CD4-positive, alpha-beta T cell treated with Interferon gamma for 1 hour (primary cell): ENCODE results near the gene BCKDHA.
"Not testable (repeated sequence)": the region's sequence is repeated elsewhere in the genome, so short reads cannot be mapped to it uniquely, and the experiment has no call there.

ENCODE experiments used
- DNase-seq: peaks from one replicate; pipeline ENCODE4 v3.0.0-alpha.2; 2020

BCKDHA gene

DNA sequence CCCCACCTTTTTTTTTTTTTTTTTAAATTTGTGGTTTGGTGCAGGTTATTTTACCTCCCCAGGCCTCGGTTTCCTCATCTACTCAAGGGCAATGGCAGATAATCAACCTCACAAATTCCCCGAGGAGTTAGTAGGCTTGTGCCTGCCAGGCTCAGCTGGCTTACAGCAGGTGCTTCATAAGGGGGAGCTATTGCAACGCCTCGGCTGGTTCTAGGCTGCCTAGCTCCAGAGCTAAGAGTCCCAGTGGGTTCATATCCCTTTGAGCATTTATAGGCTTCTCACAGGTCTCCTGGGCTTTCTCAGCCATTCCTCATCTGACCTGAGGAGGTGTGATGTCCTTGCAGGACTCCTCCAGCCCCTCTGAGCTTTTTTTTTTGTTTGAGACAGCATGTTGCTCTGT lies 10.6 kb downstream of the BCKDHA start:
- DNase-seq = no peak

- not testable (repeated sequence) for DNase-seq
Measured at GRCh38 chr19:41408846-41409245, 11.2 kb downstream of the BCKDHA start.

- DNase-seq = no peak
Measured at GRCh38 chr19:41409288-41409687, 11.7 kb downstream of the BCKDHA start.

DNA sequence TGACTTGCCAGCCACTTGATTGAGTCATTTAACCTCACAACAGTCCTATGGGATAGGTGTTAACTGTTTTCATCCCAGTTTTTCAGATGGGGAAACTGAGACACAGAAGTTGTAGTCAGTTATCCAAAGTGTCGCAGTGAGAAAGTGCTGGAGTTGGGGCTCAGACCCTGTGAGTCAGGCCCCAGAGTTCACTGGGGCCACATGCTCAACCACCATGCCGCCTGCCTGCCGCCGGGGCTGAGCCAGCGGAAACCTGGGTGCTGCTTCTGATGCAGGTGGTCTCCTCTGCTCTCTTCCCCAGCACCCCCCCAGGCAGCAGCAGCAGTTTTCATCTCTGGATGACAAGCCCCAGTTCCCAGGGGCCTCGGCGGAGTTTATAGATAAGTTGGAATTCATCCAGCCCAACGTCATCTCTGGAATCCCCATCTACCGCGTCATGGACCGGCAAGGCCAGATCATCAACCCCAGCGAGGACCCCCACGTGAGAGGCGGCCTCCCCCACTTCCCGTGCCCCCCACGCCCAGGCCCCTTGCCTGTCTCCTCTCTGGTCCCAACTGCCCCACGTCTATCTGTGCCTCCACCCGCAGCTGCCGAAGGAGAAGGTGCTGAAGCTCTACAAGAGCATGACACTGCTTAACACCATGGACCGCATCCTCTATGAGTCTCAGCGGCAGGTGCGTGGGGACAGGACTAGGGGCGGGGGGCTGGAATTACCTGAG lies 12.9 kb downstream of the BCKDHA start:
- DNase-seq = no peak

GRCh38 chr19:41411100-41411967 lies 13.7 kb downstream of the BCKDHA start:
- DNase-seq = no peak

DNA sequence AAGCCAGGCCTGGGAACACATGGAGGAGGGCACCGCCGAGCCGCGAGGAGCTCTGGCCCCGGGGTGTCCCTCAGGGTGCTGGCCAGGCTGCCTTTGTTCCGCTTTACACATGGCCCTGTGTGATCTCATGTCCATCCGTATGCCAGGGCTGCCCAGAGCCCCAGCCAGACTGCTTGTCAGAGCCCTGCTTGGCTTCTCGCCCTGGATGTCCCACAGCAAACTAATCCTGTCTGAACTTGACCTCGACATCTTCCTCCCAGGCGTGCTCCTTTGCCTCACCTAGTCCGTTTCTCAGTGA lies 14.3 kb downstream of the BCKDHA start:
- no peak for DNase-seq

GRCh38 chr19:41412953-41413352 lies 15.3 kb downstream of the BCKDHA start:
- DNase-seq = no peak

DNA sequence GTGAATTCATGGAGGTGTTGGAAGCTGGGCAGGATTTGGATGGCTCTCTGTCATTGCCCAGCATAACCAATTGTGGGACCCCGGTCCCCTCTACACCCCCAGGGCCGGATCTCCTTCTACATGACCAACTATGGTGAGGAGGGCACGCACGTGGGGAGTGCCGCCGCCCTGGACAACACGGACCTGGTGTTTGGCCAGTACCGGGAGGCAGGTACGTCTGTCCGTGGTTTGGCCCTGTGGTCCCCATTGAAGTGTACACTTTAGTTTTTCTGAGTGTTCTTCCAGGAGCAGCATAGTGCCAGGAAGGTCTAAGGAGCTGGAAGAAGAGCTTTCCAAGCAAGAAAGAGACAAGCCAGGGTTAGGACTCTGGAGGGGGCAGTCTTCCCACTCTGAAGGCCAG lies 16.3 kb downstream of the BCKDHA start:
- DNase-seq = no peak

- no peak for DNase-seq
Measured at GRCh38 chr19:41414461-41414860, 16.8 kb downstream of the BCKDHA start.

DNA sequence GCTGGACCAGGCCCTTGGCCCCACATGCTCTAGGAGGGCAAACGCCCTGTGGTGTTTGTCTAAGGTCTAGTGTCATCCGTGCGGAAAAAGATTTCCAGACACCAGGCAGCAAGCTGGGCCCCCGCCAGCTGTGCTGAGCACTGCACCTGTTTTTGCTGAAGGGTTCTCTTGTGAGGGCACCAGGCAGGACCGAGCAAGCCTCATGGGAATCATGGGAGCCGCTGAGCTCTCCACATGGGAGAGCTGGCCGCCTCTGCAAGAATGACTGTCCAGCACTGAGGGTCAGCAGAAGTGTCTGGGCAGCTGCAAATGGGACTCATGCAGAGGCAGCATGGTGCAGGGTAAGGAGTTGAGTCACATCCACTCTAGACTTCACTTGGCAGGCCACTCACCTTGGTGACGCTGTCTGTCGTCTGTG lies 17.5 kb downstream of the BCKDHA start:
- no peak for DNase-seq

DNA sequence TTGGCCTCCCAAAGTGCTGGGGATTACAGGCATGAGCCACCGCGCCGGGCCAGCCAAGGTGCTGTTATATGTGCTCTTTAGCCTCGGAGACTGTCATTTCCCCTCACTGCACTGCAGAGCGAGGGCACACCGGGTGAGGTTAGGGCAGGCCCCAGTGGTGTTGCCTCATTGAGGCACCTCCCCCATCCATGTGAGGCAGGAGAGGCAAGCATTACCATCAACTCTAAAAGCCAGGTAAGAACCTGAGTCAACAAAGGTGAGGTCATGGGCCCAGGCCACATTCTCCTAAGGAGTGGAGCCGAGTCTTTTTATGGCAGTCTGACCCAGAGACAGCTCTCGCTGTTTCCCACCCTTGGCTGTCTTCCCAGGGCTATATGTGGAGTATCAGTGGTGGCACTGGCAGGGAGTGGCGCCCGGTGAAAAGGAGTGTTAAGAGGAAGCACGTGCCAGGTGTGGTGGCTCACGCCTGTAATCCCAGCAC lies 18.6 kb downstream of the BCKDHA start:
- no peak for DNase-seq

DNA sequence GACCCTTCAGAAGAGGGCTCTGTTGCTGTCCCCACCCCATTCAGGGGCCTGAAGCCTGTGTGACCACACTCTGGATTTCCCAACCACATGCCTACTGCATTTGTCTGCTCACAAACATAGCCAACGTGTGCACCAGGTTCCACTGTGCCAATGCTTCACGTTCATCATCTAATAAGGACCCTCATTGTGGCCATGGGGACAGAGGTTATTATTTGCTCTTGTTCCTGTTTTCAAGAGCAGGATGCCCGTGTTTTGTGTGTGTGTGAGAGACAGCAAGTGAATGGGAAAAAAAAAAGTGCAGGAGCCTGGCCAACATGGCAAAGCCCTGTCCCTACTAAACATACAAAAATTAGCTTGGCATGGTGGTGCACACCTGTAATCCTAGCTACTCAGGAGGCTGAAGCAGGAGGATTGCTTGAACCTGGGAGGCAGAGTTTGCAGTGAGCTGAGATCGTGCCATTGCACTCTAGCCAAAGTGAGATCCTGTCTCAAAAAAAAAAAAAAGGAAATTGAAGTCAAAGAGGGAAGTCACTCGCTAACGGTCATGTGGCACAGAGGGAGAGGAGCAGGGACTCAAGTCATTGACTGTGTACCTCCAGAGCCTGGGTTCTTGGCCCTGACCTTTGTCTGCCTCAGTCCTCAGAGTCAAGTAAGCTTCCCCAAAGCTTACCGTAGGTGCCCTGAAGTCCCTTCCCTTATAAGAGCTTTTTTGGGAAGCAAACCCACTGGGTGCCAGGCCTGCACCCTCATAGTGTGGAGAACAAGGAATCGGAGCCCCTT lies 22.7 kb downstream of the BCKDHA start:
- peak; percentile 16 for DNase-seq

DNA sequence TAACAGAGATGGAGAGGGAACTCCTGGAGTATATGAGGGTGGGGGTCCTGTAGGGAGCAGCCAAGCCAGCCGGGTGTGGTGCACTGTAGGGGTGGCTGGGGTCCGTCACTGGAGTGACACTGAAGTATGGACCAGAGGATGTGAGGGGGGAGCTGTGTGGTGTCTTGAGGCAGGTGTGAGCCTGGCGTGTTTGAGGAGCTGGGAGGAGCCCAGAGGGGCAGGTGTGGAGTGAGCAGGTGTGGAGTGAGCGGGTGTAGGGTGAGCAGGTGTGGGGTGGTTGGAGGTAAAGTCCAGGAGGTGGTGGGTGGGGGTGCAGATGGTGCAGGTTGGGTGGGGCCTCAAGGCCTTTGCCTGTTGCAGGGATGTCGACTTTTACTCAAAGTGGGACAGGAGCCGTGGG lies 23.7 kb downstream of the BCKDHA start:
- DNase-seq = no peak

DNA sequence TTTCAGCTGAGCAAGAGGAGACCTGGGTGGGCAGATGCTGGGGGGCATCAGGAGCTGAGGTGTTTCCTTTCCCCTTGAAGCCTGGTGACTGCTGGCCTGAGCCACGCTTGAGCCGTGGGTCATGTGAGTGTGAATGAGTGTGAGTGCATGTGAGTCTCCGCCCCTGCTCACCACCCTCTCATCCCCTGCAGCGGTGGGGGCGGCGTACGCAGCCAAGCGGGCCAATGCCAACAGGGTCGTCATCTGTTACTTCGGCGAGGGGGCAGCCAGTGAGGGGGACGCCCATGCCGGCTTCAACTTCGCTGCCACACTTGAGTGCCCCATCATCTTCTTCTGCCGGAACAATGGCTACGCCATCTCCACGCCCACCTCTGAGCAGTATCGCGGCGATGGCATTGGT lies 24.4 kb downstream of the BCKDHA start:
- no peak for DNase-seq

DNA sequence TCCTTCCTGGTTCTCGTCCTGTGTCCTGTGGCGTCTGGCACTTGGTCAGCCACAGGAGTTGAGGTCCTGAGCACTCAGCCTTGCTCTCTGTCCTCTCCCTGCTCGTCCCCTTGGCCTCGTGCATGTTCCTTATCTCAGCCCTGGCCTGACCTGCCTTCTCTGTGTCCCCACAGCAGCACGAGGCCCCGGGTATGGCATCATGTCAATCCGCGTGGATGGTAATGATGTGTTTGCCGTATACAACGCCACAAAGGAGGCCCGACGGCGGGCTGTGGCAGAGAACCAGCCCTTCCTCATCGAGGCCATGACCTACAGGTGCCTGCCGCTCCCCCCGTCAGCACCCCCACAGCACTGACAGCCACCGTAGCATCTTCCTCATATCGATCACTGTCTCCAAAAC lies 24.8 kb downstream of the BCKDHA start:
- DNase-seq = no peak

DNA sequence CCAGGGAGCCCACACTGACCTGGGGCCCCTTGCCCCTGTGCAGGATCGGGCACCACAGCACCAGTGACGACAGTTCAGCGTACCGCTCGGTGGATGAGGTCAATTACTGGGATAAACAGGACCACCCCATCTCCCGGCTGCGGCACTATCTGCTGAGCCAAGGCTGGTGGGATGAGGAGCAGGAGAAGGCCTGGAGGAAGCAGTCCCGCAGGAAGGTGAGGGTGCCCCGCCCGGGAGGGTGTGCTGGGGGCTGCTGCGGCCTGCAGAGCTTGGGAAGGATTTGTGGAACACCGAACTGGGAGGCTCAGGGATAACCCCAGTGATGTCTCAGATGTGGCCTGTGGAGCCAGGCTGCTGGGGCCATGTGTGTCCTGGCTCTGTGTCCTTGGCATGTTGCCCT lies 25.3 kb downstream of the BCKDHA start:
- no peak for DNase-seq

- DNase-seq = no peak
Measured at GRCh38 chr19:41424335-41425173, 26.9 kb downstream of the BCKDHA start.

- DNase-seq = no peak
Measured at GRCh38 chr19:41425174-41426115, 27.8 kb downstream of the BCKDHA start.

- DNase-seq = no peak
Measured at GRCh38 chr19:41426116-41426841, 28.7 kb downstream of the BCKDHA start.

DNA sequence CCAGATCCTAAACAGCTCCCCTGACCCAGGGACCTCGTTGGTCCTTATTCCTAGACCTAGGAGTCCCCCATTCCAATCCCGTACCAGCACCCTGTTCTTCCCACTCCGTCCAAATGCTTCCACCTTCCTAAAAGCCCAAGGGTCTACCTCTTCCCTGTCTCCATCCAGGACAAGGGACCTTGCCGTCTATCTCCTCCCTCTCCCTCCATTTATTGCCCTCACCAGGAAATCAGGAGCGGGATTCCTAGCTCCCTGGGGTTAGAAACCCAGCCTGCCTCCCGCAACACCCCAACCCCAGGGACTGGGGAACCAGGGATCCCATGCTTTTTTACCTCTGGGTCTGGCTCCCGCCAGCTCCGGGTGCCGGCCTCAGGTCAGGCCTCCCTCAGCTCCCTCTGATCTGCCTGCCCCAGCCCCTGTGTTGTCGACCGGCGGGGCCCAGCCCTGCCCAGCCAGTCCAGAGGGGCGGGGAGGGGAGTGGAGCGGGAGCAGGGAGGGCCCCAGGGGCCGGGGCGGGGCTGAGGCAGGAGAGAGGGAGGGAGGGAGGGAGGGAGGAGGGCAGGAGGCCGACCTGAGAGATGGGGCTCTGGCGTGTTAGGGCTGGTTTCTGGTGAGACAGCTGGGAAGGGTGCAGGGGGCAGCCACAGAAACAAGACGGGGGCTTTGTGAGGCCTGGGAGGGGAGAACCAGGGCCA lies 29.5 kb downstream of the BCKDHA start, which contains the start of gene B3GNT8:
B3GNT8 (minus strand) TSS at position 423 of the 695 bp plus-strand sequence. CDS start 596 bp downstream, outside the sequence.
- peak; percentile 45 for DNase-seq
